Measurements from ENCODE around the gene LYZL4.

The LYZL4 gene, protein sequence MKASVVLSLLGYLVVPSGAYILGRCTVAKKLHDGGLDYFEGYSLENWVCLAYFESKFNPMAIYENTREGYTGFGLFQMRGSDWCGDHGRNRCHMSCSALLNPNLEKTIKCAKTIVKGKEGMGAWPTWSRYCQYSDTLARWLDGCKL

DNA sequence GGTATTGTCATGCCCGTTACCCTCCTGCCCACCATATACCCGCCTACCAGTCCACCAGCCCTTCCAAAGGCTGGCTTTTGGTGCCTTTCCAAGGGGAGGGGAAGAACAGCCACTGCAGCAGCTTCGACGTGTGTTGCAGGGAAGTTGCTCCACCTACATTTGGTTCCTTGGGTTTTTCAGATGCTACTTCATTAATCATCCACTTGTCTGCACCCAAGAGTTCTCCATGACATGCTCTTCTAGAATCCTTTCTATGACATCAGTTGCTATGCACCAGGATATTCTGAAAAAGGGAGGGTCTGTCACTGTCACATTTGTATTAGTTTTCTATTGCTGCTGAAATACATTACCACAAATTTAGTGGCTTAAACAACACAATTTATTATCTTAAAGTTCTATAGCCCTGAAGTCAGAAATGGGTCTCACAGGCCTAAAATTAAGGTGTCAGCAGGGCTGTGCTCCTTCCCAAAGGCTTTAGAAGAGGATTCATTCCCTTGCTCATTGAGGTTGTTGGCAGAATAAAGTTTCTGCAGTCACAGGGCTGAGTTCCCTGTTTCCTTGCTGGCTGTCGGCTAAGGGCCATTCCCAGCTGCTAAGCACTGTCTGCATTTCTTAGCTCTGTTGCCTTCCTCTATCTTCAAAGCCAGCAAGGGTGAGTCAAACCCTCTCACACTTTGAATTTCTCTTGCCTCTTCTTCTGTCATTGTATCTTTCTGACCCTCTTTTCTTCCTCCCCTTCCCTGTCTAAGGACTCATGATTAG, at the start of gene LYZL4:
TSS of gene LYZL4 (minus strand) at position 241 of the 762 bp plus-strand sequence. CDS start 3,359 bp downstream, outside the sequence.
- no peak for DNase-seq (ENCODE audit: low spot score)

DNA sequence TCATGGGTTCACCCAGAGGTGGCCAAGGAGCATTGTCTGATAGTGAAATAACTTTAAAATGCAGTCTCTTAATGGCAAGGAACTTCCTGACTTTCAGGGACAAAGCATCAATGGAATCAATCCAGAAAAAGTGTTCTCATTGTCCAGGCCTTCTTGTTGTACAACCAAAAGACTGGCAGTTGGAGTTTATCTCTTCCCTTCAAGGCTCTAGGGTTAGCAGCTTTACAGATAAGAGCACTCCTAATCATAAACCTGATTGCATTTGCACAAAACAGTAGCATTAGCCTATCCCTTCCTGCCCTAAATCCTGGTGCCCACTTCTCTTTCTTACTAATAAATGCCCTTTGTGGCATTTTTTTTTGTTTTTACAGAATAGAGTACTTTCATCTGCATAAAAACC, 48.7 kb upstream of the LYZL4 start:
- DNase-seq (ENCODE audit: low spot score): no peak

DNA sequence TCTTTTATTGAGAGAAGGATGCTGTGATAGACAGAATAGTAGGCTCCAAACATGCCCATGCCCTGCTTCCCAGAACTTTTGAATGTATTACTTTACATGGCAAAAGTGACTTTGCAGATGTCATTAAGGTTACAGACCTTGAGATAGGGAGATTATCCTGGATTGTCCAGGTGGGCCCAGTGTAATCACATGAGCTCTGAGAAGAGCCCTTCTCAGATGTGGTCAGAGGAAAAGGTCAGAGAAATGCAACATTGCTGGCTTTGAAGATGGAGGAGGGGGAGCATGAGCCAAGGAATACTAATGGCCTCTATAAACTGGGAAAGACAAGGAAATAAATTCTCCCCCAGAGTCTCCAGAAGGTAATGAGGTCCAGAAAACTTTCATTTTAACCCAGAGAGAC, 45.8 kb upstream of the LYZL4 start:
- no peak for DNase-seq (ENCODE audit: low spot score)

DNA sequence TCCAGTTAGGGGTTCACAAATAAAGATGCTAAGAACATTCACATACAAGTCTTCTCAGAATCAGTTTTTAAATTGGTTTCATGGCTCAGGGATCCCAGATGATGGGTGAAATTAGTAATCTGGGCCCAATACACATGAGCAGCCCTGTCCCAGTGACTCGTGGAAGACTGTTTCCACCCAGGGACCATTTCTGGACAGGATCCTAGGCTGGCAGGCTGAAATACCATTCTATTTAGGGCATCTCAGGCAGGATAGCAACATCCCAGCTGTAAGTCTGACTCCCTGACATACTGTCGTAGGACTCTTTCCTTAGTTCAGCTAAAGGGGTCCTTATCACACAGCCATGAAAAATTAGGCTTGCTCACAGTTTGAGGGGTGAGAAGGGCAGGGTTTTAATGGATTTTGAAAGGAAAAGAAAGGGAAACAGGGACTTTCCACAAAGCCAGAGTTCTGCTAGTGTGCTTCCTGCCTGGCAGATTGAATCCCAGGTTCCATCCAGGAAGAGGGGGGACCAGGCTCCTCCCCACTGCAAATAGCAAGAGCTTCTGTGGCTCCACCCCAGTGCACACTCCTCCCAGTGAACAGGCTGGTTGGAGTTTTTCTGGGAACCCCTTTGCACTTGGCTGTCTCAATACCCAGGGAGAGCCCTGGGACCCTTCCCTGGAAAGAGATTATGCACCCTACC, 41.3 kb upstream of the LYZL4 start:
- no peak for DNase-seq (ENCODE audit: low spot score)

DNA sequence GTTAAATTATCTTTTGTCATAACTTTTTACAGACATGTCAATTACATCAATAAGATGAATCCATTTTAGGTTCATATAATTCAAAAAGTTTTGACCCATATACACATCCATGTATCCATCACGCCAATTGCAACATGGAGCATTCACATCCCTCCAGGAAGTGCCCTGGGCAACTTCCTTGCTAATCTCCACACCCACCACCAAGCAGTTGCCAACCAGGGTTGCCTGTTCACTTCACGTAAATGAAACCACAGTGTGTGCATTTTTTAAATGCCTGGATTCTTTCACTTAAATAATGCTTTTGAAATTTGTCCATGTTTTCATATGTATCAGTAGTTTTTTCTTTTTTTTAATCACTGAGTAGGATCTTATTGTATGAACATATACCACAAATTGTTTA, 40.7 kb upstream of the LYZL4 start:
- no peak for DNase-seq (ENCODE audit: low spot score)

DNA sequence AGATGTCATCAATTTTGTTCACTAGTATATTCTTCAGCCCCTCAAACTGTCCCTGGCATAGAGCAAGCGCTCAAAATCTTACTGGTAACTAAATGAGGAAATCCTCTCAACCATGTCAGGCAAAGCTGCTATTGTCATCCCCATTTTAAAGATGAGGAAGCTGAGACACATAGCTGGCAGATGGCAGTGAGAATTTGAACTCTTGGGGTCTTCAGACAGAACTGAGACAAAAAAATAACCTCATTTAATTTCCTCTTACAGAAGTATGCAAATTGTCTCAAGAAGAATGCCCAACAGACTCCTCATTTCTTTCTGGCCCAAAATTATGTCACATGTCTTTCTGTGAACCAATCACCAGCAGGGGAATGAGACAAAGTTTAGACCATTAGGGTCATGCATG, 40.2 kb upstream of the LYZL4 start:
- no peak for DNase-seq (ENCODE audit: low spot score)

DNA sequence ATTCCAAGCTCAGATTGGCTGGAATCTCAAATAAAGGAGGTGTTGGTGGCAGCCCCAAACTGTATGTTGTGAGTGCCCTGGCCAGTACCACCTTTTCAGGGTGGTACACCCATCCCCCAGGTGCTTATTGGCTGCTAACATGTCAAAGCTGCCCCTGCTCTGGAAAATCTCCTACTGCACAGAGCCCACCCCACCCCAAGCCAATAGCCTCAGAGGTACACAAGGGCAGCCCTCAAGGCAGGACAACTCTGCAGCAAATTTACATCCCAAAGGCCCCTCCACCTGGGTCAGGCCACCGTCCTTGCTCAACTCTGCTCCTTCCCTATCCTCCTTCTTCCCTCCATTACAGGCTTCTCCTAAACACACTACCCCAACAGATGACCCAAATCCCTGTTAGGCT, 37.1 kb upstream of the LYZL4 start:
- no peak for DNase-seq (ENCODE audit: low spot score)

DNA sequence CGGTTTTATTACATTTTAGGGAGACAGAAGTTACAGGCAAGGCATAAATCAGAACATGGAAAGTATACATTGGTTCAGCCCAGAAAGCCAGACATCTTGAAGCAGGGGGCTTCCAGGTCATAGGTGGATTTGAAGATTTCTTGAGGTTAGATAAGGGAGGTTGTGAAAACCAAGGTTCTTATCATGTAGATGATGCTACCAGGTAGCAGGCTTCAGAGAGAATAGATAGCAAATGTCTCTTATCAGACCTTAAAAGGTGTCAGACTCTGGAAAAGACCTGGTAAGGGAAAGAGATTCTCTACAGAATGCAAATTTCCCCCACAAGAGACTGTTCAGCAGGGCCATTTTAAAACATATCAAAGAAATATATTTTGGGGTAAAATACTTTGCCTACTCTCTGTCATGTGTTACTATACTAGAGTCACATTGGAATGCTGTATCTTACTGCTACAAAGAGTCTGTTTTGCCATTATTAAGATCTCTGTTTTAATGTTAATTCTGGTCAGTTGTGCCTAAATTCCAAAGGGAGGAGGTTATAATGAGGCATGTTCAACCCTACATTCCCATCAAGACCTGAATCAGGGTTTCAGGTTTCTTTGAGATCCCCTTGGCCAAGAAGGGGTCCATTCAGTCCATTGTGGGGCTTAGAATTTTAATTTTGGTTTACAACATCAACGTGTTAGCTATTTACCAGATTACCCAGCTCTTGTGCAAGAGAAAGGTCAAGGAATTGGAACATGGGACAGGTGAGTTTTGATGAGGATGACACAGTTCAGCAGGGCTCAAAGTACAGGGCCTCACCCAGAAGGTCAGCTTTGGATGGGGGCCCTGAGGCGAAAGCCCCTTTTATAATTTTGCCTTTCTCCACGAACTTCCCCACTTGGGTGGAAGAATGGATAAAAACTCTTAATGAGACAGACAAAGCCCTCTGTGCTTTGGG, 36.0 kb upstream of the LYZL4 start:
- no peak for DNase-seq (ENCODE audit: low spot score)

DNA sequence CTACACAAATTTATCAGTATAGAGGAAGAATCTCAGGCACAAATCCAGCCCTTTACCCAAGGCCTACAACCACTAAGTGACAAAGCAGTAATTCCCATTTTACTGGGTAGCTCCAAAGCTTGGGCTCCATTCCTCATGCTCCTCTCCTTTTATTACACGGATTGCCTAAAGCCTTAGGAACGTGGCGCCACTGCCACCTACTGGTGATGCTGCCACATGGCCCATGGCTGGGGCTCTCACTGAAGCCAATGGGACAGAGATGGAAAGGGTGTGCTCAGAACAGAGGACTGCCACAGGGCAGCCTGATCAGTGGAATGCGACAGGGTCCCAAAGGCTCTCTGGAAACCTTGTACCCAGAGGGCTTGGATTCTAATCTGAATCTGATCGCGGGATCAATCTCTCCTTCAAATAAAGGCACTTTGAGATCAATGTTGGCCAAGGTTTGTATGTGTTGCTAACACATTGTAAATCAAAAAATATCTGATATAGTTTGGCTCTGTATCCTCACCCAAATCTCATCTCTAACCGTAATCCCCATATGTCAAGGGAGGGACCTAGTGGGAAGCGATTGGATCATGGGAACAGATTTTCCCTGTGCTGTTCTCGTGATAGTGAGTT, 33.5 kb upstream of the LYZL4 start:
- peak; percentile 82 for DNase-seq (ENCODE audit: low spot score)

DNA sequence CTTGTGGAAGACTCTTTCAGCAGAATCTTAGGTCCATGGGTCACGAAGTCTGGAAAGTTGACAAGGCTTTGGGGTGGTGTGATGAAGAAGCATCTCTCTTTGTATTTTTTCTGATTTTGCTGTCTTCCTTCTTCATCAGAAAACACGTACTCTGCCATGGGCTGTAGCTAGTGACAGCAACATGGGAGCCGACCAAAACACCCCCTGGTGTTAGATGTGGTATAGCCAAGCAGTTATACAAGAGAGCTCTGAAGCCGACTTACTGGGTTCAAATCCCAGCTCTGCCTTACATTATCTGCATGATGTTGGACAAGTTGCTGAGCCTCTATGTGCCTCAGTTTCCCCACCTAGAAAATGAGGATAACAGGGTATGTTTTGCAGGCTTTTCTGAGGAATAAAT, 32.9 kb upstream of the LYZL4 start:
- DNase-seq (ENCODE audit: low spot score): no peak

DNA sequence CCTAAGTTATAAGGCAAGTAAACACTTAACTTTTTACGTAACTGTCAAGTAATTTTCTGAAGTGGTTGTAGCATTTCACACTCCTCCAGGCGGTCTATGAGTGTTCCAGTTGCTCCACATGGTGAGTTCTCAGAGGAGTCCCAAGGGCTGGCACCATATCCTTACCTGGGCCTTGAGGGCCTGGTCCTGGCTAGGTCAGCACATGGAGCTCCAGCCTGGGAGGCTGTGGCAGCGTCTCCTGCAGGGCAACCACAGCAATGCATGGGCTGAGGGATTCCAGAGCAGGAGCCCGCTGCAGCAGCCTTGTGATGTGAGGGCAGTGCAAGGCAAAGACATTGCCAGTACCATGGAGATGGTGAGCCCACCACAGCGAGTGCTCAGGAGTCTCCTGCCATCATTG, 32.2 kb upstream of the LYZL4 start:
- DNase-seq (ENCODE audit: low spot score): no peak

DNA sequence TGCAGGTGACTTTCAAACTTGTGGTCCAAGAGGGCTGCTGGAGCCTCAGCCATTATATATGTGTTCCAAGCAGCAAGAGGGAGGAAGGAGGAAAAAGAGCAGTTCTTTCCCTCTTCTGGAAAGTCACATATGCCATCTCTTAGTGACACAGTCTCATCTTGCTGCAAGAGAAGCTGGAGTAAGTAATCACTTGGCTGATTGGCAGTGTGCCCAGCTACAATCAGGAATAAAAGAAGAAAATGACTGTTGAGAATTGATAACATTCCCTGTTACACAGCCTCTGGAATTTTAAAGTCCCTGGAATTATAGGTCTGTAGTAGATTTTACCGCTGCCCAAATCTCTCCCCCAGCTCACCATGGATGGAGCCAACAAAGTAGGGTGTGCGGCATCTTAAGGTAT, 31.4 kb upstream of the LYZL4 start:
- no peak for DNase-seq (ENCODE audit: low spot score)

DNA sequence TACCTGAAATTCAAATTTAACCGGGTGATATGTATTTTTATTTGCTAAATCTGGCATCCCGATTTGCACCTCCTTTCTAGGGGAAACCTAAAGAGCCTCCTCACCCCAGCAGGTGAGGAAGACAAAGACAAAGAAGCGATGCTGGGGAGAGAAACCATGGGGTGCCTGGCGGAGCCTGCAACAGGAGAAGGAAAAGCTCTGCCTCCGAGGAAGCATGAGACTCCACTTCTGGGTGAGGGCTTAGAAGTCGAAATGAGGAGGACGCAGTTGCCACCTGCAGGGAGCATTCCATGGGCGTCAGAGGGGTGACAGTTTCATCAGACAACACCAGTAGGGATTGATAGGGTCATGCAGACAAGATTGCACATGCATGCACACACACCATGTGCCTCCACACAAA, 30.5 kb upstream of the LYZL4 start:
- no peak for DNase-seq (ENCODE audit: low spot score)

DNA sequence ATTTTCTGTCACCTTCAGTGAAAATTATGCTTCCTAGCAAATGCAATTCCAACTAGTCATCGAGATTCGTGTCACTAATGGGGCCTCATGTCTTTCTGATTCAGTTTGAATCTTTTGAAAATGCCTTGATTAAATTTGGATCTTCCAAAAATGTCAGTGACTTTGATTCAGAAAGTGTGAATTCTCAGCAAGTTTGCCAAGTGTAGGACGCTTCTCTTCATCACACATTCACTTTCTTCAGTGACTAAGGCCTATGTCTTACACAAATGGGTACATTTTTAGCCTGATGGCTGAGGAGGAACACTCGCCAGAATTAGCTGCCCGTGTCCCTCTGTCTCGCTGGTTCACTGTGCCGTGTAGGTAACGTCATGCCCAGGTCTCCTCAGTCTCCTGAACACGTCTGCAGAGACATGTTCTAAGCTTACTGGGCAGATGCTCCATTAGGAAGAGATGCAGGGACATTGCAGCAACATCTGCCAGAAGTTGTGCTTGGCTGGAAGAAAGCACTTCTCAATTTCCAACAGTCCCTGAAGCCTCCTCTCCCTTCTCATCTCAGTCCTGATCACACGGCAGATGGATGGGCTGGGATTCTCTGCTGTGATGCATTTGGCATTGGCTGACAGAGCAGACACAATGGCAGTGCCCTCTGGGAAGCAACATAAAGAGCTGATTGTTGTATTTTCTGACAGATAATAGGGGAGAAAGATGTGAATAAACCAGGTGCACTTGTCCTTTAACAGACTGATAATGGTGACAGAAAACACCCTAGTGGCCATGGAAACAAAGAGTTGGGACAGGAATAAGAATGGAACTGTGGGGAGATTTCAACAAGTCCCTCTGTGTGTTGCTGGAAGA, 29.1 kb upstream of the LYZL4 start:
- no peak for DNase-seq (ENCODE audit: low spot score)

DNA sequence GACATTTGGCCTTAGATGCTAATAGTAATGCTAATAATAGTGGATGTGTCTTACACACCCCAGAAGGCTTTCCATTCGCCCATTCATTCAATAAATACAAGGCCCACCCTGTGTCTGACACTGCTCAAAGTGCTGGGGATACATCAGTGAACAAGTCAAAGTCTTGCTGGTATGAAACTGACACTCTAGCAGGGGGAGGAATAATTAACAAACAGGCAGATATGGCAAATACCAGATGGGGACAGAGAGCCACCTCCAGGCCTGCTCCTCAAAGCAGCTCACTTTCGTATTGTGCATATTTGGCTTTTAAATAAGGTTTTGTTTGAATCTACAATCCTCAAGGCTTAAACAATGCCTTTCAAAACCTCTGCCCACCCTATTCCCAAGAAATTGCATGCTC, 28.3 kb upstream of the LYZL4 start:
- DNase-seq (ENCODE audit: low spot score): no peak

DNA sequence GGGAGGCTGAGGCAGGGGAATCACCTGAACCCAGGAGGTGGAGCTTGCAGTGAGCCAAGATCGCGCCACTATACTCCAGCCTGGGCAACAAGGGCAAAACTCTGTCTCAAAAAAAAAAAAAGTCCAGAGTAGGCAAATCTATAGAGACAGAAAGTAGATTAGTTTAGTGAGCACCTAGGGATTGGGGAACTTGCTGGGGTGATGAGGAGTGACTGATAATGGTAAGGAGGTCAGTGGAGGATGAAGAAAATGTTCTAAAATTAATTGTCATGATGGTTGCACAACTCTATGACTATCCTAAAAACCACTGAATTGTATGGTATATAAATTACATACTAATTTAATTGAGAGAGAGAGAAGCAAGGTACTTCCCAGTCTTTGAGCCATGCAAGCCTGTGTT, 27.8 kb upstream of the LYZL4 start:
- DNase-seq (ENCODE audit: low spot score): no peak

DNA sequence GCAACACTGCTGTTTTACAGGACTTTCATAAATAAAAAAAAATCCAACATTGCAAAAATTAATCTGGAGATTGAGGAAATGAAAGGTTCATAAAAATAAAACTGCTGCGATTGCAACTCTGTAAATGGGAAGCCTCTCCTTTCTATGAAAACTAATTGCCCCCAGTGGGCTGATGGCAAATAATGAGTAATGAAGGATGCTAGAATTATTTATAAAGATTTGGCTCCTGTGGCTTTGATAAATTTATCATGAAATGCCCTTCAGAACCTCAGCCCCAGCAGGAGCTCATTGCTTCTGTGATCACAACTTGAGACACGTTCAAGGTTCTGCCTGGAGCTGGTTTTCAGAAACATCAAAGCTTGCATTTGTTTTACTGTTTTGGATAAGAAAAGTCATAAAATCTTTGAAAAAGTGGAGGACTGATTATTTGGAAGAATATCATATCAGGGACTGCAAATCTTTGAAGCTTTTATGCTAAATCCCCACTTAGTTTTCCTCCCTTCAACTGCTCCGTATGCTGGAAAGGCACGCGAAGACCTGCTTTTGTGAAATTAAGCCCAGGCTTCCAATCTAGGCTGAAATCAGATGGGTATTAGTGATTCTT, 24.5 kb upstream of the LYZL4 start:
- DNase-seq (ENCODE audit: low spot score): no peak

DNA sequence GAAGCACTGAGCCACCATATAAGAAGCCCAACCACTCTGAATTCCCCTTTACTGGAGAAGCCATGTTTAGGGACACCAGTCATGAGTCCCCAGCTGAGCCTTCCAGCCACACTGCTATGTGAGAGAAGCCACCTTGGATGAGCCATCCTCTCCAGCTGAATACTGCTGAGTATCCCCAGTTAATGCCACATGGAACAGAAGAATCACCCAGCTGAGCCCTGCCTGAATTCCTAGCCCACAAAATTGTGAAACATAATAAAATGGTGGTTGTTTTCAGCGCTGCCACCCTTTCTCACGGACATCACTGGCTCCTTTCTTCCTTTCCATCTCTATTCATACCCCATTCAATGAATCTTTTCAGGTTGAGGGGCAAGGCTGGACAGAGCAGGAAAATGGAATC, 22.1 kb upstream of the LYZL4 start:
- no peak for DNase-seq (ENCODE audit: low spot score)

DNA sequence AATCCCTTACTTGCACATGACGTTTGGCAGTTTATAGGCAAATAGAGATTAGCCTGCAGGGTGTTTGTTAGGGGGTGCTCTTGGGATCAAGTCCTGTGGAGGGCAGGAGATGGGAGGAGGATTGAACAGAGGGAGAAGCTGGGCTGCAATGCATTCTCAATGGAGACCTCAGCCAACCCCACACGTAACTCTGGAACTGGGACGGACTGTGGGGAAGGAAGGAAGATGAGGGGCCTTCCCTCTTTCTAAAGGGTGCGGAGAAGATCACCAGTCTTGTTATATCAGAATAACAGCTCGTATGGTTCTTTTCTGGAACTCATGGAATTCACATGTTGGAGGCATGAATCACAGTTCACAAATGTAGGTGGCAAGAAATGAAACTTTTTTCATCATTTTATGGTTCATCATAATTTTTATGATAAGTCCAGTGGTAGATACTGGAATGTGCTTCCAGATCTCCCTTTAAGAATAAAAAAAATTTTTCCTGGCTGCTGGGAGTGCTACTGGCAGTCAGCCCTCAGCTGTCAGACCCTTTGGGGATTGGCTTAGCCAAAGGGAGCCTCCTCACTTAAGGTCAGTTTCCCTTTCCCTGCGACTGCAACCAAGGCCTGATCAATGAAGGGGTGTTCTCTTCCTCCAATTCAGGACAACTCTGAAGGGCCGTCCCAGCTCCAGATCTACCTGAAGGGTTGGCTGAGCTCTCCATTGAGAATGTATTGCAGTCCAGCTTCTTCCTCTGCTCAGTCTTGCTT, 20.5 kb upstream of the LYZL4 start:
- no peak for DNase-seq (ENCODE audit: low spot score)

DNA sequence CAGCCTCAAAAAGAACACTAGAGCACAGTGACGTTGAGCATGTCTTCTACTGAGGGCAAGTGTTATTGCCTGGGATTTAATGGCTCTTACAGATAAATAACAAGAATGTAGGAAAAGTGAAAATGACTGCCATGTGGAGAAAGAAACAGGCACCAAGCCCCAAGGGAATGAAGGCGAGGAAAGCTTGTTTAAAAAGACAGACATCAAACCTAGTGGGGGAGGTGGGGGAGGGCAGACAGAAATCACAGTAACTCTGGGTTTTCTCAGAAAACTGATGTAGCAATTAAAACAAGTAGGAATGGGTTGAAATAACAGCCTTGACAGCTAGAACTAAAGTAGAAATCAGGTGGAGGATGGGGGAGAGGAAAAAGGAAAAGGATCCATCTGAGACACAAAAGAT, 18.4 kb upstream of the LYZL4 start:
- no peak for DNase-seq (ENCODE audit: low spot score)
